ENCODE results near the gene DNAH2. TPM values are rescaled to one million over a fixed set of nuclear protein-coding genes. Genes with fewer than 3 reads are reported as not detected.
A peak's percentile ranks its signal among the peaks of the same experiment; 100 is the strongest.

The DNAH2 gene
- total and polyA plus RNA-seq, 2 of the 13 experiments (the other 11 are each of a cell fraction or from before 2014, with no cell fraction given), result not detected

DNA sequence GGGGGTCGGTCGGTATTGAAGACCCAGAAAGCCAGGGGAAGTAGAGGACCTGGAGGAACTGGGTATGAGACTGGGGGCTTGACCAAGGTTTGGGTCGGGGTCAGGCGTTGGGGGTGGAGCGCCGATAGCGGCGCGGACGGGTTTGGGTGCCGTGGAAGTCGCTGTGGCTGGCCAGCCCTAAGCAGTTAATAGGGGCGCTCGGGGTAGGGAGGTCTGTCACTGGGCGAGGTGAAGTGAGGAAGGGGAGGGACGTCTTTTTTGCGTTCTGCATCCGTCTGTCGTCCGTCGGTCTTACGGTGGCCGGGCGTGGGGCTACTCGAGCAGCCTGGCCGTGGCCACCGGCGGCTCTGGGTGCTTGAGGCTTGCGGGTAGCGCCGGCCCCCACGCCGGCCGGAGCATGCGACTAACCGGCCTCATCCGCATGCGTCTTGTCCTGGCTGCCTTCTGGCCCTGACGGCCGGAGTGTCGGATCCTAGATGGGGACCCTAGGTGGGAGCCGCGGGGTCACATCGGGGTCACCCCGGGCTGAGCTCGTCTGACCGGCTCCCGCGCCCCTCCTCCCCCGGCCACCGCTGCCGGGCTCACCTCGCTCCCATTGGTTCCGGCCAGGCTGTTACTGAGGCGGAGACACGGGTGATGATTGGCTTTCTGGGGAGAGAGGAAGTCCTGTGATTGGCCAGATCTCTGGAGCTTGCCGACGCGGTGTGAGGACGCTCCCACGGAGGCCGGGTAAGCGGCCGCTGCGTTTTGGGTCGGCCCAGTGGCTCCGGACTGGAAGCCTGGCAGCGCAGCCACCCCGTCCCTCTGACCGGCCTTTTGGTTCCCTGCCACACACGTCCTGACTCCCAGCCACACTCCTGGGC lies 127.0 kb downstream of the DNAH2 start (continued):
- TF ChIP-seq HMGA1 (CRISPR knock-in tag; conservative IDR thresholded peaks at IDR 0.05), result no peak
- TF ChIP-seq TAF1 (CRISPR knock-in tag; IDR thresholded peaks at IDR 0.05), result peak; percentile 39; the same call in 1 of the 2 replicates
- TF ChIP-seq NR1H2 (CRISPR knock-in tag; IDR thresholded peaks at IDR 0.05; ENCODE audit: borderline replicate concordance, low read depth), result no peak
- TF ChIP-seq ZFY (CRISPR knock-in tag; IDR thresholded peaks at IDR 0.05), result peak; percentile 44
- TF ChIP-seq ZC3H4 (CRISPR knock-in tag; IDR thresholded peaks at IDR 0.05; ENCODE audit: borderline replicate concordance), result no peak
- TF ChIP-seq RBAK (CRISPR knock-in tag; IDR thresholded peaks at IDR 0.05), result no peak
- no peak for TF ChIP-seq TBX3 (IDR thresholded peaks at IDR 0.05; ENCODE audit: borderline replicate concordance)
- no peak for TF ChIP-seq ZBTB38 (CRISPR knock-in tag; IDR thresholded peaks at IDR 0.05)
- TF ChIP-seq ZSCAN31 (CRISPR knock-in tag; IDR thresholded peaks at IDR 0.05; ENCODE audit: low read depth), result peak; percentile 51; the same call in 1 of the 2 replicates
- TF ChIP-seq, protein P1, sequence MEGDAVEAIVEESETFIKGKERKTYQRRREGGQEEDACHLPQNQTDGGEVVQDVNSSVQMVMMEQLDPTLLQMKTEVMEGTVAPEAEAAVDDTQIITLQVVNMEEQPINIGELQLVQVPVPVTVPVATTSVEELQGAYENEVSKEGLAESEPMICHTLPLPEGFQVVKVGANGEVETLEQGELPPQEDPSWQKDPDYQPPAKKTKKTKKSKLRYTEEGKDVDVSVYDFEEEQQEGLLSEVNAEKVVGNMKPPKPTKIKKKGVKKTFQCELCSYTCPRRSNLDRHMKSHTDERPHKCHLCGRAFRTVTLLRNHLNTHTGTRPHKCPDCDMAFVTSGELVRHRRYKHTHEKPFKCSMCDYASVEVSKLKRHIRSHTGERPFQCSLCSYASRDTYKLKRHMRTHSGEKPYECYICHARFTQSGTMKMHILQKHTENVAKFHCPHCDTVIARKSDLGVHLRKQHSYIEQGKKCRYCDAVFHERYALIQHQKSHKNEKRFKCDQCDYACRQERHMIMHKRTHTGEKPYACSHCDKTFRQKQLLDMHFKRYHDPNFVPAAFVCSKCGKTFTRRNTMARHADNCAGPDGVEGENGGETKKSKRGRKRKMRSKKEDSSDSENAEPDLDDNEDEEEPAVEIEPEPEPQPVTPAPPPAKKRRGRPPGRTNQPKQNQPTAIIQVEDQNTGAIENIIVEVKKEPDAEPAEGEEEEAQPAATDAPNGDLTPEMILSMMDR (CRISPR knock-in tag; IDR thresholded peaks at IDR 0.05), result no peak
- TF ChIP-seq, protein P2, sequence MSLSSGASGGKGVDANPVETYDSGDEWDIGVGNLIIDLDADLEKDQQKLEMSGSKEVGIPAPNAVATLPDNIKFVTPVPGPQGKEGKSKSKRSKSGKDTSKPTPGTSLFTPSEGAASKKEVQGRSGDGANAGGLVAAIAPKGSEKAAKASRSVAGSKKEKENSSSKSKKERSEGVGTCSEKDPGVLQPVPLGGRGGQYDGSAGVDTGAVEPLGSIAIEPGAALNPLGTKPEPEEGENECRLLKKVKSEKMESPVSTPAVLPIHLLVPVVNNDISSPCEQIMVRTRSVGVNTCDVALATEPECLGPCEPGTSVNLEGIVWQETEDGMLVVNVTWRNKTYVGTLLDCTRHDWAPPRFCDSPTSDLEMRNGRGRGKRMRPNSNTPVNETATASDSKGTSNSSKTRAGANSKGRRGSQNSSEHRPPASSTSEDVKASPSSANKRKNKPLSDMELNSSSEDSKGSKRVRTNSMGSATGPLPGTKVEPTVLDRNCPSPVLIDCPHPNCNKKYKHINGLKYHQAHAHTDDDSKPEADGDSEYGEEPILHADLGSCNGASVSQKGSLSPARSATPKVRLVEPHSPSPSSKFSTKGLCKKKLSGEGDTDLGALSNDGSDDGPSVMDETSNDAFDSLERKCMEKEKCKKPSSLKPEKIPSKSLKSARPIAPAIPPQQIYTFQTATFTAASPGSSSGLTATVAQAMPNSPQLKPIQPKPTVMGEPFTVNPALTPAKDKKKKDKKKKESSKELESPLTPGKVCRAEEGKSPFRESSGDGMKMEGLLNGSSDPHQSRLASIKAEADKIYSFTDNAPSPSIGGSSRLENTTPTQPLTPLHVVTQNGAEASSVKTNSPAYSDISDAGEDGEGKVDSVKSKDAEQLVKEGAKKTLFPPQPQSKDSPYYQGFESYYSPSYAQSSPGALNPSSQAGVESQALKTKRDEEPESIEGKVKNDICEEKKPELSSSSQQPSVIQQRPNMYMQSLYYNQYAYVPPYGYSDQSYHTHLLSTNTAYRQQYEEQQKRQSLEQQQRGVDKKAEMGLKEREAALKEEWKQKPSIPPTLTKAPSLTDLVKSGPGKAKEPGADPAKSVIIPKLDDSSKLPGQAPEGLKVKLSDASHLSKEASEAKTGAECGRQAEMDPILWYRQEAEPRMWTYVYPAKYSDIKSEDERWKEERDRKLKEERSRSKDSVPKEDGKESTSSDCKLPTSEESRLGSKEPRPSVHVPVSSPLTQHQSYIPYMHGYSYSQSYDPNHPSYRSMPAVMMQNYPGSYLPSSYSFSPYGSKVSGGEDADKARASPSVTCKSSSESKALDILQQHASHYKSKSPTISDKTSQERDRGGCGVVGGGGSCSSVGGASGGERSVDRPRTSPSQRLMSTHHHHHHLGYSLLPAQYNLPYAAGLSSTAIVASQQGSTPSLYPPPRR (CRISPR knock-in tag; IDR thresholded peaks at IDR 0.05; ENCODE audit: borderline replicate concordance), result no peak
- TF ChIP-seq ZNF777 (CRISPR knock-in tag; IDR thresholded peaks at IDR 0.05), result no peak
- peak; percentile 88 for TF ChIP-seq NFYB (CRISPR knock-in tag; IDR thresholded peaks at IDR 0.05)
- TF ChIP-seq DR1 (CRISPR knock-in tag; IDR thresholded peaks at IDR 0.05), result no peak
- TF ChIP-seq ARHGAP35 (CRISPR knock-in tag; IDR thresholded peaks at IDR 0.05; ENCODE audit: borderline replicate concordance), result no peak
- TF ChIP-seq, protein P3, sequence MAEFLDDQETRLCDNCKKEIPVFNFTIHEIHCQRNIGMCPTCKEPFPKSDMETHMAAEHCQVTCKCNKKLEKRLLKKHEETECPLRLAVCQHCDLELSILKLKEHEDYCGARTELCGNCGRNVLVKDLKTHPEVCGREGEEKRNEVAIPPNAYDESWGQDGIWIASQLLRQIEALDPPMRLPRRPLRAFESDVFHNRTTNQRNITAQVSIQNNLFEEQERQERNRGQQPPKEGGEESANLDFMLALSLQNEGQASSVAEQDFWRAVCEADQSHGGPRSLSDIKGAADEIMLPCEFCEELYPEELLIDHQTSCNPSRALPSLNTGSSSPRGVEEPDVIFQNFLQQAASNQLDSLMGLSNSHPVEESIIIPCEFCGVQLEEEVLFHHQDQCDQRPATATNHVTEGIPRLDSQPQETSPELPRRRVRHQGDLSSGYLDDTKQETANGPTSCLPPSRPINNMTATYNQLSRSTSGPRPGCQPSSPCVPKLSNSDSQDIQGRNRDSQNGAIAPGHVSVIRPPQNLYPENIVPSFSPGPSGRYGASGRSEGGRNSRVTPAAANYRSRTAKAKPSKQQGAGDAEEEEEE (CRISPR knock-in tag; IDR thresholded peaks at IDR 0.05; ENCODE audit: borderline replicate concordance), result no peak
- TF ChIP-seq KDM4B (CRISPR knock-in tag; IDR thresholded peaks at IDR 0.05), result no peak
- TF ChIP-seq ZNF260 (CRISPR knock-in tag; IDR thresholded peaks at IDR 0.05; ENCODE audit: borderline replicate concordance, low read depth), result no peak
- TF ChIP-seq, protein P4, sequence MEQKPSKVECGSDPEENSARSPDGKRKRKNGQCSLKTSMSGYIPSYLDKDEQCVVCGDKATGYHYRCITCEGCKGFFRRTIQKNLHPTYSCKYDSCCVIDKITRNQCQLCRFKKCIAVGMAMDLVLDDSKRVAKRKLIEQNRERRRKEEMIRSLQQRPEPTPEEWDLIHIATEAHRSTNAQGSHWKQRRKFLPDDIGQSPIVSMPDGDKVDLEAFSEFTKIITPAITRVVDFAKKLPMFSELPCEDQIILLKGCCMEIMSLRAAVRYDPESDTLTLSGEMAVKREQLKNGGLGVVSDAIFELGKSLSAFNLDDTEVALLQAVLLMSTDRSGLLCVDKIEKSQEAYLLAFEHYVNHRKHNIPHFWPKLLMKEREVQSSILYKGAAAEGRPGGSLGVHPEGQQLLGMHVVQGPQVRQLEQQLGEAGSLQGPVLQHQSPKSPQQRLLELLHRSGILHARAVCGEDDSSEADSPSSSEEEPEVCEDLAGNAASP (CRISPR knock-in tag; IDR thresholded peaks at IDR 0.05; ENCODE audit: borderline replicate concordance), result peak; percentile 37; the same call in 1 of the 2 replicates
